Bone marrow (tissue), 2 donors: ENCODE results near the gene TNS3.

ENCODE experiments used
- DNase-seq, 2 donors: peaks; one replicate each; lab custom pipeline; 2025; lab: John Stamatoyannopoulos, UW

TNS3 gene

DNA sequence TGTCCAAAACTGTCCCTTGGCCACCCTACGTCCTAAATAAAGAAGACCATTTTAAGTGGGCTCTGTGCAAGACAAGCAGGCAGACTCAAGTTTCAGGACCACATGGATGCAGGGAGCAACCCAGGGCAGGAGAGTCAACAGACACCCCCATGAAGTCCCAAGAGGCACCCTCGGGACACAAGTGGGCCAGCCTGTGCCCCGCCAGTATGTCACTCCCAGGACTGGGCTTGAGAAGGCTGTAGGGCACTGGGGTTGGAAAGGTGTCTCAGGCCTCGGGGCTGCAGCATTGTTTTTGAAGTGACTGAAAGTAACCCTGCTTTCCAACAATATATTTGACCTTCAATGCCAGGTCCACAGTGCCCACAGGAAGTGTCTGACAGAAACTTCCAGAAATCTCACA lies 157.4 kb downstream of the TNS3 start:
- DNase-seq = no peak

- no peak for DNase-seq
Measured at GRCh38 chr7:47423196-47423595, 158.7 kb downstream of the TNS3 start.

- DNase-seq = no peak
Measured at GRCh38 chr7:47422611-47423010, 159.3 kb downstream of the TNS3 start.

DNA sequence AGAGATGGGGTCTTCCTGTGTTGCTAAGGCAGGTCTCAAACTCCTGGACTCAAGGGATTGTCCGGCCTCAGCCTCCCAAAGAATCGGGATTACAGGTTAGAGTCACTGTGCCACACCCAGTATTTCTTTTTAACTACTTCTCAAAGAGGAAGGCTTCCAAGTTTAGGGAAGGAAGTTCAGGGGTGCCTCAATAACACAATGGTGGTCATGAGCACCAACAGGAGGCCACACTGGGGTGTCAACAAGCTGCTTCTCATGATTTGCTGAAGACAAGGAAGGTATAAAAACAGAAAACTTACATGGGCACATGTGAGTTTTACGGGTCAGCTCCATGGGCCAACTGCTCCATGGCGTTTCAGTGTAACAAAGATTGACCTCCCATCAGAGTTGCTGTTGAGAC lies 160.5 kb downstream of the TNS3 start:
- DNase-seq = no peak

DNA sequence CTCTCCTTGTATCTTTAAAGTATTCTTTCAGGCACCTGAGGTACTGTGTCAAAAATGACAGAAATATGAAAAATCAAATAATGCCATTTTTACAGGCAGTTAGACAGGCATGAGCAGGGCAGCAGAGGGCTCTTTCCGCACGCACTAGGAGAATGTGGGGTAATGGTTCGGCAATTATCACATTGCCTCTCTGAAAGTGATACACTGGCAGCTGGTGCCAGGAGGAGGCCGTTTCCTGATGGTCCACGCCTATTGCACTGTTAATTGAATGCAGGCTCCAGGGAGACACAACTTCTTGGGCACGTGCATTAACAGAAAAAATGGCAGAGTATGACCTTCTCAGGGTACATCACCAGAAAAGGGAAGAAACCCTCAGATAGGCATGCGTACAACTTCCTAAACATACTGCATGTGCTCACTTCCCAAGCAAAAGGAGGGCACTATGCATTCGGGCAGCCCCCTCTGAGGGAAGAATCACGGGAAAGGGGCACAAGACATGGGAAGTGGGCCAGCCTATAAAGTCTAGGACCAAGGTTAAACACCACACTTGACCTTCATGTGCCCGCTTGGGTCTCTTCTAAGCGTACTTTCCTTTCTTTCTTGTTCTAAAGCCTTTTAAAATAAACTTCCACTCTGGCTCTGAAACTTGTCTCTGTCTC lies 161.7 kb downstream of the TNS3 start:
- DNase-seq = no peak

DNA sequence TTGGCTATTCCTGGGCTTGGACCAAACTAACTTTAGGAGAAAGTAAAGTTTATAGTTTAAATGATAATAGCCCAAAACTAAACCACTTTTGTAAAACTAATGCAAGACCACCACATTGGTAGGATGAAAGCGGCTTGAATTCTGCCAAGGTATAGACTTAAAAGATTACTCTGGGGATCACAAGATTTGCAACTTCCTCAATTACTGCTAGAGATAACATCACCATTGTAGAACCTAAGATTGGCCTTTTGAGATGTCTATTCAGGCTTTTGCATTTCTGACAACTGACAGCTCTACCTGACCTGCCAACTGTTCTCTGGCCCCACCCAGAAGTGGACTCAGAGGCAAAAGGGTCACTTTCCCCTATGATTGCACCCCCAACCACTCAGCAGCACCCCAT lies 162.4 kb downstream of the TNS3 start:
- DNase-seq = no peak

DNA sequence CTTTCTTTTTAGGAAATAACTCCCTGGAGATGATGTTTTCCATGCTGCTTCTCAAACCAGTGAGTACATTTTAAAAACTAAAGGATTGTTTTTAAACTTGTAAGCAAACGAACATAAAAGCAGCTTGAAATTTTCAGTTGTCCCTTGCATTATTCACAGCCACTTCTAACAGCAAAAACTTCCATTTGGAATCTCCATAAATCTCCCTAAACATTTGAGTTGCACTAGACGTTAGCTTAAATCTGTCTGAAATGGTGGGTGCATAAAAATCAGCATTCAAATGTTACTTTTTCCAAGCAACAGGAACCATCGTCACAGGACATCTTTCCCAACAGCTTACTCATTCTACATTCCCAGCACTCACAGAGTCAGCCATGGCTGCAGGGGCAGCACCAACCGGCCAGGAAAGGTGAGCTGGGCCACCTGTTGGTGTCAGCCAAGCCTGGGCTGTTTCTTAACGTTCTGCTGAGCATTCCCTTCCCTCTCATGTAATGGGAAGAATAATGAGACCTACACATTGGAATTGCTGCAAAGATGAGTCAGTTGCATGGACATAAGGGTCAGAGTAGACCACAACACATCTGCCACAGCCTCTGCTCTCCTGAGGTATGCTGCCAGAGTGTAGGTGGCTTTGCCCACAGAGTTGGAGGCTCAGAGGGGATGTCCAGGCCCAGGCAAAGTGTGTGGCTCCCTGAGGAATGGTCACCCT lies 163.2 kb downstream of the TNS3 start:
- no peak for DNase-seq

GRCh38 chr7:47416492-47417480 lies 165.1 kb downstream of the TNS3 start:
- DNase-seq = no peak

- no peak for DNase-seq
Measured at GRCh38 chr7:47415318-47416212, 166.3 kb downstream of the TNS3 start.

DNA sequence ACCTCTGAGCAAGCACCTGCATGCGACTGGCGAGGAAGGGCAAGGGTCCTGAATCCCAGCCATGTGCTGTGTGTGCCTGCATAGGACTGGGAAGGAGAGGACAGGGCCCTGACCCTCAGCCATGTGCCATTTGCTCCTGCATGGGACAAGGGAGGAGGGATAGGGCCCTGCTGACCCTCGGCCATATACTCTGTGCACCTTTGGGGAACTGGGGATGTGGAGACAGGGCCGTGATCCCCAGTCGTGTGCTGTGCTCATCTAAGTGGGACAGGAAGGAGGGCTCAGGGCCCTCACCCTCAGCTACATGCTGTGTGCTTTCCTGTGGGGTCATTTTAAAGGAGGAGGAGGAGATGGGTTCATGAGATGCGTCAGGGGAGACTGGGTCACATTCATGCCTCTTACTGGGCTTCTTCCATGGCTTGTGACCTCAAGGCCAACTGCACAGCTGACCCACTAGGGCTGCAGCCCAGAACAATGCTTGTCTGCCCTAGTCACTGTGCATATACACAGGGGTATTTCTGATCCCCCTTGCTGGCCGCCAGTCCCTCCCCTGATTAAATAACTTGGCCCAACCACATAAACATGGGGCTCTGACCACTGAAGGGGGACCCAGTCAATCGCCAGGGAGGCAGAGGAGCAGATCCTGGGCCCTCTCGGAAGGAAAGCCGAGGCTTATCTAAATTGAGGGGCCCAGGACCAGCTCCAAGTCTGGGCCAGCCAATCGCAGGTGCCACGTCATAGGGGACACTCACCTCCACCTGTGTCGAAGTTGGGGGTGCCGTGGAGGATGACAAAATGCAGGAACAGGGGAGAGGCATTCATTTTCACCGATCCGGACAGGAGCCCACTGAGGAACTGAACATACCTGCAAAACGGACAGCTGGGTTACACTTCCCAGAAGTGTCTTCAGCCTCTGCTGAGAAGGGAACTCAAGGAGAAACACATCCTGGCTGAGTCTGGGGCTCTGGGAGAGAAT lies 167.3 kb downstream of the TNS3 start:
- no peak for DNase-seq

- DNase-seq = no peak
Measured at GRCh38 chr7:47413526-47414341, 168.2 kb downstream of the TNS3 start.

DNA sequence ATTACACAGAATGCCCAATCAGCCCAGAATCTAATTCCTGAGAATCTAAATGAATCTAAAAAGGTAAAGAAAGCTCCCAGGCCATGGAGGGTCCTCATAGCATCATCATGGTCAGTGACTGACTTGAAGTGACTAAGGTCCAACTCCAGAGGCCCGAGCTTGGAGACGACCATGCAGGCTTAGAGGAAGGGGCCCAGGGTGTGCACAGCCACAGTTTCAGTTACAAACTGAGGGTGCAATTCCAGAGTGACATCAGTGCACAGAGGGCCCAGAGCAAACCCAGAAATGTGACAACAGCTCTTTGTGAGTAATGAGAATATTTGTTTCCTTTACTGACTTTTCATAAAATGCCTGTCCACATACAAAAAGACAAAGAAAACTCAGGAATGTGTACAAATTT lies 170.0 kb downstream of the TNS3 start:
- DNase-seq = no peak

DNA sequence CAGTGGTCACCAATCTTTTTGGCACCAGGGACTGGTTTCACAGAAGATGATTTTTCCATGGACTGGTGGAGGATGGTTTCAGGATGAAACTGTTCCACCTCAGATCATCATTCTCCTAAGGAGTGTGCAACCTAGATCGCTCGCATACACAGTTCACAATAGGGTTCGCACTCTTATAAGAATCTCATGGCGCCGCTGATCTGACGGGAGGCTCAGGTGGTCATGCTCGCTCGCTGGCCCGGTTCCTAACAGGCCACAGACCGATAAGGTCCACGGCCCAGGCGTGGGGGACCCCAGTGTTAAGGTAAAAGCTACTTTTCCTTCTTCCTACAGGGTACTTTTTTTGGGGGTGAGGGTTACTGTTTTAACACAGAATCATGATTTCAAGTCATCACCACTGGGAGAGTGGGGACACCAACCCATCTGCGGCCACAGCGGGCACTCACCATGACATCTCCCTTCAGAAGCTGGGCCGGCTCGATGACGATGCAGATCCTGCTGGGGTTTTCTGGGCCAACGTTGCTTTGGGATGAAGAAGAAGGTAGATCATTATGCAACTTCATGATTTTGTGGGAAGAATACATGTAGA lies 170.5 kb downstream of the TNS3 start:
- no peak for DNase-seq

DNA sequence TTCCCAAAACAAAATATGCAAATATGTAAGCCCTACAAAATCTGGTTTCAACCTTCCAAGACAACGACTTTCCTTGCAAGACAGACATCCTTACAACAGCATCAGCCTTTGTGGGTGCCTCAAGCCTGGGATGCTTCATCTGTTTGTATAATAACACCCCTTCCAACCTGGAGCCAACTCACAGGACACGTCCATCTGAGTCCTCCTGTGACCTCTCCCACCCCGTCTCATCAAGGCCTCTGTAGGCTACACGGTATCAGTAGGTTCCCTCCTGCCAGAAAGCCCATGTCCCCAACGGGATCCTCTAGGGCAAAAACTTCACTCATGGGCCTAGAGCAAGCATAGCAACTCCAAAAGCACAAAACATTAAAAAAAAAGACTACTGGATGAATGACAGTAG lies 173.2 kb downstream of the TNS3 start:
- DNase-seq = no peak

- no peak for DNase-seq
Measured at GRCh38 chr7:47407821-47408674, 173.9 kb downstream of the TNS3 start.

DNA sequence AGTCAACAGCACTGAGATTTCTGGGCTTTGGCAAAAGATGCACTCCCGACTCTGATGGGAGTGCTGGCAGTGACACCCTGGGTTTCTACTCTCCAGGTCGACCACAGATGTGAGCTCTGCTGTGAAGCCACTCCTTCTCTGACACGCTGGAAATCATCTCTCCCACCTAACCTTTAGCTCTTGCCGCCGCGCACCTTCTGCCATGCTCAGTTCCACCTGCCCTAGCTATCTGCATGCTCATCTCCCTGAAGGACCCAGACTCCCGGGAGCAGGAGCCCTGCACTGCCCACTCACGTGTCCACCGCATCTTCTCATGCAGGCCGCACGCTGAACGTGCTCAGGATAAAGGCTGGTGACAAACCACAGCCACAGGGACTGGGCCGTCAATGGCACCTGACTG lies 174.8 kb downstream of the TNS3 start:
- DNase-seq = no peak

DNA sequence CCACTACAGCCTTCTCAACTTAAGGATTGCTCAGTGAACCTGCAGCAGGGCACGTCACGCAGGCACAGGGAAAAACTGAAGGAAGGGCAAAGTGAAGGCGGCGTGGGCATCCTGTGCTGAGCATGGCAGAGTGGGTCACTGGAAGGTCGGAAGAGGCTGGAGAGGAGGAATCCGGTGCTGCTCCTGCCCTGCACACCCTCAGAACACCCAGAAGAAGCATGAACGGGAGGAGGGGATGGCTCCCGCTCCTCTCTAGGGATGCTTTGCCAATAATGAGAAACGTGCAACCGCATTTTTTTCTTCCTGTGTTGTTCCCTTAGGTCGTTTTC lies 175.1 kb downstream of the TNS3 start:
- no peak for DNase-seq
